BLaER1 (cell line): ENCODE data around the gene CFL1.
"Not testable (repeated sequence)": the region's sequence is repeated elsewhere in the genome, so short reads cannot be mapped to it uniquely, and the experiment has no call there.

Source experiments
- H3K27ac ChIP-seq: shearing (Covaris generic); formaldehyde crosslinking; 2 replicates; pipeline ENCODE4 v1.8.1; 2022
- H3K27me3 ChIP-seq: shearing (Covaris generic); formaldehyde crosslinking; 2 replicates; pipeline ENCODE4 v1.8.1; 2022
- H3K36me3 ChIP-seq: shearing (Covaris generic); formaldehyde crosslinking; 2 replicates; pipeline ENCODE4 v1.8.1; 2022
- H3K4me1 ChIP-seq: shearing (Covaris generic); formaldehyde crosslinking; 2 replicates; pipeline ENCODE4 v1.8.1; 2022
- H3K4me2 ChIP-seq: shearing (Covaris generic); formaldehyde crosslinking; 2 replicates; pipeline ENCODE4 v1.8.1; 2022
- H3K4me3 ChIP-seq: shearing (Covaris generic); formaldehyde crosslinking; 2 replicates; pipeline ENCODE4 v1.8.1; 2022
- H3K9ac ChIP-seq: shearing (Covaris generic); formaldehyde crosslinking; 2 replicates; pipeline ENCODE4 v1.8.1; 2022
- H3K9me3 ChIP-seq: shearing (Covaris generic); formaldehyde crosslinking; 2 replicates; pipeline ENCODE4 v1.8.1; 2022
- H4K20me1 ChIP-seq: shearing (Covaris generic); formaldehyde crosslinking; 2 replicates; pipeline ENCODE4 v1.8.1; 2022
- Cebpa-rat ChIP-seq: shearing (Covaris generic); IDR thresholded peaks from 2 replicates; pipeline ENCODE4 v1.8.1; 2022

CFL1 gene

DNA sequence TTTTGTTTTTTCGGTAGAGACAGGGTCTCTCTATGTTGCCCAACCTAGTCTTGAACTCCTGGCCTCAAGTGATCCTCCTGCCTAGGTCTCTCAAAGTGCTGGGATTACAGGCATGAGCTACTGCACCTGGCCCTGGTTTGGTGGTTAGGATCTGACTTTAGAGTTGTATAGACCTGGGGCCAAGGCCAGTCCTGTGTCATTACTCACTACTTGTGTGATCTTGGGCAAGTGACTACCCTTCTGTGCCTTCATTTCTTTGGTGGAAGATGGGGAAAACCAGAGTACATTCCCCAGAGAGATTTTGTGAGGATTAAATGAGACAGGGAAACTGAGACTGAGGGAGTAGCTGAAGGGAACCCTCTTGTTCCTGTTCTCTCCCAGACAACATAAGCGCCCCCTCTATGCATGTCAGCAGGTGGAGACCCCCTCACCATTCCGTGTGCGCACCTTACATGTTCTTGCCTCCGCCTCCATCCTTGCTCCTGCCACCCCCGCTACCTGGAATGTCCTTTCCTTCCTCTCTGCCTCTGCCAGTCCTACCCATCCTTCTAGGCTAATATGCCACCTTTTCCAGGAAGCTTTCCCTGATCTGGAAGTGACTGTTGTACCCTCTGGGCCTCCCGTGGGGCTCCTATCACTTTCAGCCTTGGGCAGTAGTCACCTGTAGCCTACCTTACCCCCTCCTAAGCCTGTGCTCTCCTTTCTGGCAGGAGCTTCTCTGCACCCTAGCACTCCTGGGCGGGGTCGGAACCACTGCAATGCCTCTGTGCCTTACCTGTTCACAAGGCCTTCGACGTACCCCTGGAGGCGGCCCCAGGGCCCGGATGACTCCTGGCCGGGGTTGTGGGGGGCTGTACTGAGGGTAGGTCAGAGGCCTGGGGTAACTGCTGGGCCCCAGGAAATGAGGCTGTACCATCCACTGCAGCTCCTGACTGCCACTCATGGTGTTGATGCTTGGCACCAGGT, 38.3 kb upstream of the CFL1 start:
- no peak overlapping the region for H3K9ac ChIP-seq
- no peaks in the 10 kb centered on the region for H3K36me3 ChIP-seq
- H3K9me3 ChIP-seq, result no peaks in the 10 kb centered on the region
- peaks cover 51% of the 10 kb centered on the region for H3K27me3 ChIP-seq
- H3K4me2 ChIP-seq, result no peak overlapping the region
- H4K20me1 ChIP-seq, result peaks cover 18% of the 10 kb centered on the region
- H3K4me1 ChIP-seq, result peaks cover 62% of the 10 kb centered on the region
- TF ChIP-seq Cebpa-rat, result no peak
- no peak overlapping the region for H3K27ac ChIP-seq
- no peak overlapping the region for H3K4me3 ChIP-seq

DNA sequence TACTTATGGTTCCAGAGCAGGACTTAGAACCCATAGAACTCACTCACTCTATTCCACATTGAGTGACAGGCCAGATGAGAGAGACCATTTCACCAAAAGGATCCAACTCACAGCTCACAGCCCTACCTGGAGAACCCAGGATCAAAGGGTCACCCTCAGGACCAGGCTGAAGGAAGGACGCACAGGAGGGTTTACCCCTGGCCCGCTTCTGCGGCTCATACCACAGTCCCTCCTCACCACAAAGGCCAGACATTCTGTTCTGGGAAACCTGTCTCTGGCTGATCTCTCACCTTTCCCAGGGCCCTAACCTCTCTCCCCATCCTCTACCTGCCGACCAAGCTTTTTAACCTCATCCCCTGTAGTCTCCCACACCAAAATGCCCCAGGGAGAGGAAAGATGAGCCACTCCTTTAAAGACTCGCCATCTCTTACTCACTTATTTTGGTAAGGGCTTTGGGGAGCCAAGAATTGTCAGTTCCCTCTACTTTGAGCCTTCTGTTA, 37.6 kb upstream of the CFL1 start:
- H3K36me3 ChIP-seq, result no peaks in the 10 kb centered on the region
- H3K4me2 ChIP-seq, result no peak overlapping the region
- no peak overlapping the region for H3K27ac ChIP-seq
- peaks cover 43% of the 10 kb centered on the region for H3K27me3 ChIP-seq
- no peak for TF ChIP-seq Cebpa-rat
- H3K4me1 ChIP-seq, result peaks cover 58% of the 10 kb centered on the region
- H4K20me1 ChIP-seq, result peaks cover 26% of the 10 kb centered on the region
- H3K9ac ChIP-seq, result no peak overlapping the region
- no peaks in the 10 kb centered on the region for H3K9me3 ChIP-seq
- H3K4me3 ChIP-seq, result no peak overlapping the region

DNA sequence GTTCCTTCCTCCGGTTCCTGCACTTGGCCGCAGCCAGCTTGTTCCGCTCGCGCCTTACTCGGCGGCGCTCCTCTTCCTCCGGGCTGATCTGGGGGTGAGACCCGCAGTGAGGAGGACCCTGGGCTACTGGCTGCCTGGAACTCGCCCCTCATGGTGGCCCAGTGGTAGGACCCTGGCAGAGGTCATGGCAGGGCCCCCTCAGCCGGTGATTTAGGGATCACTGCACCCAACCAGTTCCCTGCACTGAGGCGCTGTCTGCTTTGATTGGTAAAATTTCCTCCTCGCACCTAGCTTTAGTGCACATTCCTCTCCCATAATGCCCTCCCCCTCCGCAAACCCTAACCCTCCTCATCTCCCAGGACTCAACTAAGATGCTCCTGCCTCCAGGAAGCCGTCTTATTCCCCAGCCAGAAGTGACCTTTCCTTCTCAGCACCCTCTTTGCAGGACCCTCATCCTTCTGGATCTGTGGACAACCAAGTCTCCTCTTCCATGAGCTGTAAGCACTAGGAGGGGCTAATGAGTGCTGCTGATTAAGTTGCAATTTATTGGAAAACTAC, 36.1 kb upstream of the CFL1 start:
- Histone ChIP-seq H3K4me3 (peak overlapping the region; percentile 97), H3K4me2 (peak overlapping the region; percentile 98), H4K20me1 (peaks cover 26% of the 10 kb centered on the region), H3K9me3 (no peaks in the 10 kb centered on the region), H3K27ac (peak overlapping the region; percentile 90), H3K4me1 (peaks cover 55% of the 10 kb centered on the region), H3K36me3 (no peaks in the 10 kb centered on the region), H3K27me3 (peaks cover 29% of the 10 kb centered on the region), H3K9ac (peak overlapping the region; percentile 76)
- TF ChIP-seq Cebpa-rat, result no peak

DNA sequence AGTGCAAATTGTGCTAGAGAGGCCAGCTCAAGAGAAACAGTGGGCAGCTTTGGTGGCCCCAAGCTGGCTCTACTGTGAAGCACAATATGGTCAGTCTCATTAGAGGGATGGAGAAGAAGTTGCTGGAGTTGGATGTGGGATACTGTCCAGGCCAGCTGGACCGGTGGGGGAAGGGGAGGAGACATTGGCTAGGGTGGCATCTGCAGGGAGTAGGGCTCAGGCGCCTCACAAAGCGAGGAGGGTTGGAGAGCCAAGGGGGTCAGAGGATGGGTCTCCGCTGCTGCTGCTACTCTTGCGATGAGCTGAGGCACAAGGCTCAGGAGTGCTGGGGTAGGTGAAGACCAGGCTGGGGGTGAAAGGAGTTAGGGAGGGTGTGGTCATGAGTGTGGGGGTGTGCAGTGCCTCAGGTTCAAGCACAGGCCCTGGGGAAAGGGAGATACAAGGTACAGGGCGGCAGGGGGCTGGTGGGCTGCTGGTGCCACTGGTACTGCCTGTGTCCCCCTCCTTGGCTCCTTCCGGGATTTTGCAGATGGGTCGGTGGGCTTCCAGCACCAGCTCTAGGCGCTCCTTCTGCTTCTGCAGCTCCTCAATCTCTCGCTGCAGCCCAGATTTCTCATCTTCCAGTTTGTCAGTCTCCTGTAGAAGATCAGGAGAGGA, 34.8 kb upstream of the CFL1 start:
- no peaks in the 10 kb centered on the region for H3K36me3 ChIP-seq
- peaks cover 26% of the 10 kb centered on the region for H4K20me1 ChIP-seq
- peak overlapping the region; percentile 99 for H3K9ac ChIP-seq
- H3K4me1 ChIP-seq, result peaks cover 50% of the 10 kb centered on the region
- H3K4me3 ChIP-seq, result peak overlapping the region; percentile 97
- TF ChIP-seq Cebpa-rat, result no peak
- peak overlapping the region; percentile 98 for H3K27ac ChIP-seq
- peak overlapping the region; percentile 98 for H3K4me2 ChIP-seq
- H3K9me3 ChIP-seq, result no peaks in the 10 kb centered on the region
- H3K27me3 ChIP-seq, result peaks cover 16% of the 10 kb centered on the region

DNA sequence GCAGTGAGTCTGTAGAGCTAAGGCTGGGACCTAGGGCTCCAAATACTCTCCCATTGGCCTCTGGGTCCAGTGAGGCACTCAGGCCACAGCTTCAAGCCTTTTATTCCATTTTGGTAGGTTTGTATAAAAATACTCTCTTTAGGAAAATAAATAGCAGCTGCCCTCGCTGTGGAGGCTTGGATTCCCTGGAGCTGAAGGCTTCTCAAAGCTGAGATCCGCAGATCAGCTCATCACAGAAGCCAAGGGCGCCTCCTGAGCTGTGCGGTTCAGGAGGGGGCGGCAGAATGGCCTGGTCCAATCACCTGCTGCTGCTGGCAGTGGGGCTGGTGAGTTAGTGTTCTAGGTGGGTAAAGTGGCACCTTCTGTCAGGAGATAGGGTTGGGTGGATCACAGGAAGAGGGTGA, 34.2 kb upstream of the CFL1 start:
- Histone ChIP-seq H3K27ac (peak overlapping the region; percentile 98), H3K9ac (peak overlapping the region; percentile 99), H3K4me3 (peak overlapping the region; percentile 97), H3K4me1 (peaks cover 57% of the 10 kb centered on the region), H4K20me1 (peaks cover 26% of the 10 kb centered on the region), H3K4me2 (peak overlapping the region; percentile 98)
- H3K9me3 ChIP-seq, H3K27me3 ChIP-seq, H3K36me3 ChIP-seq: not testable (repeated sequence)

DNA sequence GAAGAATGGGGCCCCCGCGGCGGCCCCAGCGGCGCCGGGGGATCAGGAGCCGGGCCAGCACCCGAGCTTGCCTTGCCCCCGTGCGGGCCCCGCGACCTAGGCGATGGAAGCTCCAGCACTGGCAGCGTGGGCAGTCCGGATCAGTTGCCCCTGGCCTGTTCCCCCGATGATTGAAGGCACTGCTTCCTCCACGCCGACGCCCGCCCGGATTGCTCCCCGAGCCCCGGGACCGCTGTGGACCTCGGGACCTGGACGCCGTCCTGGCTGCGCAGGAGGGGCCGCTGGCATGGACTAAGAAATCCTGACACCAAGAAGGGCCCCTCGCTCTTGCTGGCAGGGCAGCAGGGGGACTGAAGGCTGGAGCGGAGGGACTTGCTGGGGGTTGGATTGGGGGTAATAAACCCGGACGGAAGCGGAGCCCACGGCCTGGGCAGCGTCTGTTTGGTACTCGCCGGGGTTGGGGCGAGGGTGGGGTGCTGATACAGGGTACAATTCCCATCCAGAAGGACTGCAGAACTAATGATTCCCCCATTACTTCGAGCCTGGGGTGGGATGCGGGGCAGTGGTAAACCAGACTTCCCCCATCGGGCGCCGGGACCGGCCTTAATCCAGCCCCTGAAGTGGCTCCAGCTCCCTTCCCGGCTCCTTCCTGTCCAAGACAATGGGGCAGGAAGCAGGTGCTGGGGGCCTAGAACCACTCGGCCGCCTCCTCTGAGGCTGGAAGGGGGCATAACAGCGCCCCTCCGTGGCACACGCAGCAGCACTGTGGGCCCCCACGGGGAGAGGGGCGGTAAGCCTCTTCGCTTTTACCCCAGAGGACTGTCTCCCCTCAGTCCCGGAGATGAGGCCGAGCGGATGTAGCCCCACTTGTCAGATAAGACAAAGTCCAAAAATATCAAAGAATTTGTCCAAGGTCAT, 33.5 kb upstream of the CFL1 start:
- Histone ChIP-seq H3K27ac (peak overlapping the region; percentile 98), H3K4me3 (peak overlapping the region; percentile 97), H3K9me3 (no peaks in the 10 kb centered on the region), H3K4me2 (peak overlapping the region; percentile 98), H3K27me3 (peaks cover 3% of the 10 kb centered on the region; the same call in 1 of the 2 replicates), H3K4me1 (peaks cover 64% of the 10 kb centered on the region), H3K9ac (peak overlapping the region; percentile 99), H4K20me1 (peaks cover 31% of the 10 kb centered on the region), H3K36me3 (peaks cover 8% of the 10 kb centered on the region)
- TF ChIP-seq Cebpa-rat, result no peak

DNA sequence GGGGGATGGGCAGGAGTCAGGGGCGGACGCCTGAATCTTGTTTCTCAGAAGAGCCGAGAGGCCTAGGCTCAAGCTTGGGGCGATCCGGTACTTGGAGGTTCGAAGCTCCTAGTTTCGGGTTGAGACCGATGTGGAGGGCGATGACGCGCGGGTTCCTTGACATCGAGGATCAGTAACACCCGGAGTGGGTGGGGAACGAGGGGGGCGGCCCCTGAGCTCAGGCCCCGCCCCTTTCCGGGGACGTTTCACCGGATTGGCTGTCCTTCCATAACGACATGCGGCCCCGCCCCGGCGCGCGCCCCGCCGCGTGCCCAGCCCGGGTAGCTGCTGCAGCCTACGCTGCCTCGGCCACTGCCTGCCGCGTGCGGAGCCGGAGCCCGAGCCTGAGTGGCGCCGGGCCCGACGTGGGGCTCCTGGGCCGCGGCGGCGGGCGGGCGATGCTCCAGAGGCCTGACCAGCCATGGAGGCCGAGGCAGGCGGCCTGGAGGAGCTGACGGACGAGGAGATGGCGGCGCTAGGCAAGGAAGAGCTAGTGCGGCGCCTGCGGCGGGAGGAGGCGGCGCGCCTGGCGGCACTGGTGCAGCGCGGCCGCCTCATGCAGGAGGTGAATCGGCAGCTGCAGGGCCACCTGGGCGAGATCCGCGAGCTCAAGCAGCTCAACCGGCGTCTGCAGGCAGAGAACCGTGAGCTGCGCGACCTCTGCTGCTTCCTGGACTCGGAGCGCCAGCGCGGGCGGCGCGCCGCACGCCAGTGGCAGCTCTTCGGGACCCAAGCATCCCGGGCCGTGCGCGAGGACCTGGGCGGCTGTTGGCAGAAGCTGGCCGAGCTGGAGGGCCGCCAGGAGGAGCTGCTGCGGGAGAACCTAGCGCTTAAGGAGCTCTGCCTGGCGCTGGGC, 32.6 kb upstream of the CFL1 start, which contains the start of gene CCDC85B:
CCDC85B (plus strand) TSS at position 350 of the 895 bp plus-strand sequence; CDS start at position 461, 111 bp downstream.
- no peak for TF ChIP-seq Cebpa-rat
- H3K4me1 ChIP-seq, result peaks cover 73% of the 10 kb centered on the region
- peak within 1 kb of the TSS; percentile 99 for H3K9ac ChIP-seq
- peaks cover 31% of the 10 kb centered on the region for H4K20me1 ChIP-seq
- H3K9me3 ChIP-seq, result no peaks in the 10 kb centered on the region
- H3K36me3 ChIP-seq, result peaks cover 17% of the 10 kb centered on the region
- peak within 1 kb of the TSS; percentile 98 for H3K4me2 ChIP-seq
- H3K27me3 ChIP-seq, result no peaks in the 10 kb centered on the region
- peak within 1 kb of the TSS; percentile 97 for H3K4me3 ChIP-seq
- peak within 1 kb of the TSS; percentile 98 for H3K27ac ChIP-seq

DNA sequence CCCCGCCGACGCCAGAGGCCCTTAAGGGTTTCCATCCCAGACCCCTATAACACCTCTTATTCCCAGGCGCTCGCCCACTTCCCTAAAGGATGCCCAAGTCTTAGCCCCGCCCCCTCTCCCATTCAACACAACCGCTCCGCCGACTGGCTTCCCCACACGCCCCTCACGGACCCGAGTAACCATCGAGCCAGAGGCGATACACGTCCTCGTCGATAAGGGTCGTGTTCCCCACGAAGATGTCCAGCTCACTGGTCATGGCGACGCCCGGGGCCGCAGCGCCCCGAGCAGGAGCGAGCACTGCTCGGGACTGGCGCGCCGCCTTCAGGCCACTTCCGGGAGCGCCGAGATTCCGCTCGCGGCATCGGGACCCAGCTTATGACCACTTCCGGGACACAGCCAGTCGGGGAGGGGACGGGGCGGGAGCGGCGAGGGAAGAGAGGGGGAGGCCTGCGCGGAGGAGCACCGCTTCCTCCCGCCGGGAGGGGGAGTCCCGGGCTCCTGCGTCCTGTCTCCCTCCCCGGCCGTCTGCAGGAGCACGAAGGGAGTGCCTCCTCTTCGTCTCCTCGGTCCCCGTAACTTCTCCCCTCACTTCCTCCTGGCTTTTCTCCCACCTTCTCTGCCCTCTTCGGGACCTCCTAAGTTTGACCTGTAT, 30.3 kb upstream of the CFL1 start, which contains the start of gene FIBP:
FIBP (minus strand) TSS at position 309 of the 652 bp plus-strand sequence; CDS start at position 256, 53 bp downstream.
- Histone ChIP-seq H3K36me3 (peaks cover 36% of the 10 kb centered on the region), H3K27me3 (no peaks in the 10 kb centered on the region), H3K4me1 (peaks cover 69% of the 10 kb centered on the region), H4K20me1 (peaks cover 37% of the 10 kb centered on the region), H3K4me2 (peak within 1 kb of the TSS; percentile 98), H3K27ac (peak within 1 kb of the TSS; percentile 82), H3K9ac (peak within 1 kb of the TSS; percentile 99), H3K9me3 (no peaks in the 10 kb centered on the region), H3K4me3 (peak within 1 kb of the TSS; percentile 97)
- no peak for TF ChIP-seq Cebpa-rat
